ENCODE measurements around the gene SEMA6D. TPM values are rescaled to one million over a fixed set of nuclear protein-coding genes. Genes with fewer than 3 reads are reported as not detected.

SEMA6D gene
- total RNA-seq, 1 donor from 2014 or later = 255 TPM

DNA sequence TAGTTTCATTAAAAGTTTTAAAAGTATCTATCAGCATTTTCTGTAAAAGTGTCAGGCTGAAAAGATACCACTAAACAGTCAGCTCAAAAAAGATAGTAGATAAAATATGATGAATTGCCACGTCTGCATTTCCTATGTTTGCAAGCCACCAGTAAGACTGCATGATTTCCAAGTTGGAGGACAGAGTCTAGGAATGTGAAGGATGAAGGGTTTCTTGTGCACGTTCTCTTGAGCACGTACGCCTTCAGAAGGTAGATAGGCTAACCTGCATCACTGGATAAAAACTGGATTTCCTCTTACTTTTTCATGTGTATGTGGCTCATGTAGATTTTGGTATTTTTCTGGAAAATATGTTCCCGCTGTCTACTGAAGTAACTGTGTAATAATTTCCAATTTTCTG is 9.9 kb upstream of the SEMA6D start:
- no peak for DNase-seq
- H3K4me1 Mint-ChIP-seq (ENCODE audit: low read depth, unreplicated experiment) = peaks cover 15% of the 10 kb centered on the region
- H3K4me3 Mint-ChIP-seq (ENCODE audit: unreplicated experiment) = no peak overlapping the region
- TF ChIP-seq, protein P1, sequence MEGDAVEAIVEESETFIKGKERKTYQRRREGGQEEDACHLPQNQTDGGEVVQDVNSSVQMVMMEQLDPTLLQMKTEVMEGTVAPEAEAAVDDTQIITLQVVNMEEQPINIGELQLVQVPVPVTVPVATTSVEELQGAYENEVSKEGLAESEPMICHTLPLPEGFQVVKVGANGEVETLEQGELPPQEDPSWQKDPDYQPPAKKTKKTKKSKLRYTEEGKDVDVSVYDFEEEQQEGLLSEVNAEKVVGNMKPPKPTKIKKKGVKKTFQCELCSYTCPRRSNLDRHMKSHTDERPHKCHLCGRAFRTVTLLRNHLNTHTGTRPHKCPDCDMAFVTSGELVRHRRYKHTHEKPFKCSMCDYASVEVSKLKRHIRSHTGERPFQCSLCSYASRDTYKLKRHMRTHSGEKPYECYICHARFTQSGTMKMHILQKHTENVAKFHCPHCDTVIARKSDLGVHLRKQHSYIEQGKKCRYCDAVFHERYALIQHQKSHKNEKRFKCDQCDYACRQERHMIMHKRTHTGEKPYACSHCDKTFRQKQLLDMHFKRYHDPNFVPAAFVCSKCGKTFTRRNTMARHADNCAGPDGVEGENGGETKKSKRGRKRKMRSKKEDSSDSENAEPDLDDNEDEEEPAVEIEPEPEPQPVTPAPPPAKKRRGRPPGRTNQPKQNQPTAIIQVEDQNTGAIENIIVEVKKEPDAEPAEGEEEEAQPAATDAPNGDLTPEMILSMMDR (IDR thresholded peaks at IDR 0.05; ENCODE audit: partially characterized antibody, unreplicated experiment) = no peak
- H3K27me3 Mint-ChIP-seq (ENCODE audit: unreplicated experiment) = peaks cover 2% of the 10 kb centered on the region
- no peaks in the 10 kb centered on the region for H3K36me3 Mint-ChIP-seq (ENCODE audit: unreplicated experiment)
- H3K27ac Mint-ChIP-seq (ENCODE audit: unreplicated experiment) = no peak overlapping the region
- peaks cover 6% of the 10 kb centered on the region for H3K9me3 Mint-ChIP-seq (ENCODE audit: unreplicated experiment)

DNA sequence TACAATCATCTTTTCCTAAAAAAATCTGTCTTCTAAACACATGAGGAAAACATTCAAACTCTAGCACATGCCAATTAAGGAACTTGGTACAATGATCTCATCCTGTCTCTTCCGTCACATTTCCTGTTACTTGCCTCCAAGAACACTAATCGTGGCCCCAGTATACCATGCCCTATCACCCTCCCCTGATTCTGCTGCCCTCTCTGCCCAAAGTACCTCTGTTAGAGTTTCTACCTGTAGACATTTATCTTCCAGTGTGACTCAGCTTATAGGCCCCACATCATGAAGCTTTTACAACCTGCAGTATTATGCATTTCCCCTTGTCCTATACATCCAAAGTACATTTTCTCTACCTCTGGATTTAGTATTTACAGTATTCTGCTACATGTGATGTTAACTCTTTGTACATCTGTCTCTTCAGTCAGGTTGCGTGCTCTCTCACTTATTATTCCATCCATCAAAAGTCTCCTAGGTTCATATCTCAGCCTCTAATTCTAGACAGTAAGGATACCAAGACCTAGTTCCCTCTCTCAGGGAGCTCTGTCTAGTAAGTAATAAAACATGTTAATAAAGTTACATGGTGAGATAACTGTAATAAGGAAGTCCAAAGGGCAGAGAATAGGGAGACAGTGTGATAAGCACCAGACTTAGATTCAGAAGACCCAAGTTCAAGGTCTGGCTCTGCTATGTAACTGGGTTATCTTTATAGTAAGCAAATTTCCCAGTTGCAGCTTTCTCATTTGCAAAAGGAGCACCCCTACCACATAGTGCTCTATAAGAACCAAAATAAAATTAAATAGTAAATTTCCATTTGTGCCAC is 8.9 kb upstream of the SEMA6D start:
- TF ChIP-seq, protein P1 (IDR thresholded peaks at IDR 0.05; ENCODE audit: partially characterized antibody, unreplicated experiment) = no peak
- Mint-ChIP-seq H3K4me3 (ENCODE audit: unreplicated experiment) (no peak overlapping the region), H3K36me3 (ENCODE audit: unreplicated experiment) (no peaks in the 10 kb centered on the region), H3K27me3 (ENCODE audit: unreplicated experiment) (peaks cover 2% of the 10 kb centered on the region), H3K4me1 (ENCODE audit: low read depth, unreplicated experiment) (peaks cover 20% of the 10 kb centered on the region), H3K27ac (ENCODE audit: unreplicated experiment) (no peak overlapping the region), H3K9me3 (ENCODE audit: unreplicated experiment) (peaks cover 6% of the 10 kb centered on the region)
- DNase-seq = no peak

DNA sequence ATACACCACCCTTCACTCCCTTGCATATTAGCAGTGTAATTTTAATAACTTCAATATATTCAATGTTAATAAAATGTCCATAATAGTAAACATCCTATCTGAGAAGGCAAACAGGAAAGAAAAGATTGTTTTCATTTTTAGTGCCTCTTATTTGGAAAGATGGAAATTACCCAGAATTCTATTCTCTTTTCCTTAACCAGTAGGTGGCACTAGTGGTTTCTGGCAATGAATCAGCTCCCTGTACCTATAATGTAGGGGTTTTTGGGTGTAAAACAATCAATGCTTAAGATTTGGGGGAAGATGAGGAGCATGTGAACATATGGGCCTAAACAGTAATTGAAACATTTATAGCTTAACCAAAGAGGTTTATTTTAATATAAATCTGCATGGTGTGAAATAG is 5.7 kb upstream of the SEMA6D start:
- no peak for DNase-seq
- Mint-ChIP-seq H3K4me1 (ENCODE audit: low read depth, unreplicated experiment) (peaks cover 33% of the 10 kb centered on the region), H3K27me3 (ENCODE audit: unreplicated experiment) (peaks cover 2% of the 10 kb centered on the region), H3K27ac (ENCODE audit: unreplicated experiment) (no peak overlapping the region), H3K4me3 (ENCODE audit: unreplicated experiment) (no peak overlapping the region), H3K36me3 (ENCODE audit: unreplicated experiment) (no peaks in the 10 kb centered on the region), H3K9me3 (ENCODE audit: unreplicated experiment) (peaks cover 6% of the 10 kb centered on the region)
- TF ChIP-seq, protein P1 (IDR thresholded peaks at IDR 0.05; ENCODE audit: partially characterized antibody, unreplicated experiment) = peak; percentile 67

DNA sequence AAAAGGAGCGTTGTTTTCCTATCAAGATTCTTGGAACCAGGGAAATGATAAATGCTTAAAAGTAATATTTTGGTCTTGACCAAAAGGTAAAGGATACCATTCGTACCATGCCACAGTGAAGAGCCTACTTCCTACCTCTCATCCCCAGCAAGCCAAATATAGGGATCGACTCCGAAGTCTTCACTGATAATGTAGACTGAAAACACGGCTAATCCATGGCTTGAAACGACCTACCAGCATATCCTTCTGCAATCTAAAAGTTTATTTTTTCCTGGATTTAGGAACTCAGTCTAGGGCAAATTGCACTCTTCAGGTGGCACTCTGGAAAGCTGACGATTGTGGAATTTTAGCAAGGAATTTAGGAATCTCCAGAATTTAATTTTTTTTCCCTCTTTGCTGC is 1.9 kb upstream of the SEMA6D start:
- Mint-ChIP-seq H3K9me3 (ENCODE audit: unreplicated experiment) (peaks cover 23% of the 10 kb centered on the region), H3K4me1 (ENCODE audit: low read depth, unreplicated experiment) (peaks cover 22% of the 10 kb centered on the region), H3K36me3 (ENCODE audit: unreplicated experiment) (peaks cover 4% of the 10 kb centered on the region), H3K27ac (ENCODE audit: unreplicated experiment) (no peak overlapping the region), H3K4me3 (ENCODE audit: unreplicated experiment) (no peak overlapping the region), H3K27me3 (ENCODE audit: unreplicated experiment) (peaks cover 20% of the 10 kb centered on the region)
- DNase-seq = no peak
- TF ChIP-seq, protein P1 (IDR thresholded peaks at IDR 0.05; ENCODE audit: partially characterized antibody, unreplicated experiment) = no peak

DNA sequence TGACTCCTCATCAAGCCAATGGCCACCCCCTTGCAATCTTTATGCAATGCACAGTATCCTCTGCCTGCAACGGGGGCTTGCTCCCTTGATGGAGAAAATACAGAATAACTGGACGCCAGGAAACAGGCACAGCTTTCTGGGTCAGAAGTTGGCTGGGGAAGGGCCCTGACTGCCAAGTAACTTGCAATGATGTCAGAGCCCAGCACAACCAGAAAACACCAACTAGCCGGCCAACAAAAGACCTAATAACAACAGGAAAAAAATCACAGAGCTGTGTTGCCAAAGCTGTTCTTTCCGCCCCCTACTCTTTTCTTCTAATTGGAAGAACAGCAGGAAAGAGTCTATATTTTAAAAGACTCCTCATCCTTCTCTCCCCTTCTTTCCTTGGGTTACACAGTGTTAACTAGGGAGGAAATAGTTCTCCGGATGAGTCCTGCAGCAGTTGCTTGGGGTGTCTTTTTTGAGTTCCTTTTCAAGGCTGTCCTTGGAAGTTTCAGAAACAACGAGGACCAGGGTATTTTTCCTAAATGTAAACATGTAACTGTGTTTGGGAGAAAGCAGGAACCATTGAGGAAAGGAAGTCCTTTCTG is 1.4 kb upstream of the SEMA6D start:
- Mint-ChIP-seq H3K9me3 (ENCODE audit: unreplicated experiment) (peaks cover 24% of the 10 kb centered on the region), H3K4me1 (ENCODE audit: low read depth, unreplicated experiment) (peaks cover 22% of the 10 kb centered on the region), H3K4me3 (ENCODE audit: unreplicated experiment) (peak overlapping the region; percentile 90), H3K36me3 (ENCODE audit: unreplicated experiment) (peaks cover 4% of the 10 kb centered on the region), H3K27ac (ENCODE audit: unreplicated experiment) (peak overlapping the region; percentile 96), H3K27me3 (ENCODE audit: unreplicated experiment) (peaks cover 20% of the 10 kb centered on the region)
- no peak for DNase-seq
- TF ChIP-seq, protein P1 (IDR thresholded peaks at IDR 0.05; ENCODE audit: partially characterized antibody, unreplicated experiment) = no peak
